ENCODE measurements around the gene UTS2.

UTS2 gene

DNA sequence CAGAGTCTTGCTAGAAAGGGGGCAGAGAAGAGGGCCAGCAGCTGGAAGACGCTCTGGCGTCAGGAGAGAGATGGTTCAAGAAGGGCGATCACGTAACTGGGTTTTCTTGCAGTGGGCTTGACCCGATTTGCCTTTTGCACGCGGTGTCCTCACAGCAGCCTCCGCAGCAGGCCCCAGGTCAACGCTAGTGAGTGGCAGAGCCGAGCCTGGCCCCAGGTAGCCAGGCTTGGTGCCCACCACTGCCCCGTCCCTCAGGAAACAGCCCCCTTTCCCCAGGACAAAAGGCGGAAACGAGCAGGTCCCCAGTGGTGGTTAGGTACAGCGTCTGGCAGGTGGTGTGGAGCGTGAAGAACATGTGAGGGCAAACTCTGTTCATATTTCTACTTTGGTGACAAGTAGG lies 8.6 kb upstream of the UTS2 start:
- TF ChIP-seq POLR2AphosphoS5 (IDR thresholded peaks at IDR 0.05; ENCODE audit: low read depth, low read length) = no peak
- TF ChIP-seq TAF1 (IDR thresholded peaks at IDR 0.05; ENCODE audit: borderline replicate concordance, low read depth, low read length) = no peak
- no peak for TF ChIP-seq POLR2A (IDR thresholded peaks at IDR 0.05; ENCODE audit: low read depth, low read length)
- no peak for DNase-seq (ENCODE audit: insufficient read length)
- FAIRE-seq = no peak

DNA sequence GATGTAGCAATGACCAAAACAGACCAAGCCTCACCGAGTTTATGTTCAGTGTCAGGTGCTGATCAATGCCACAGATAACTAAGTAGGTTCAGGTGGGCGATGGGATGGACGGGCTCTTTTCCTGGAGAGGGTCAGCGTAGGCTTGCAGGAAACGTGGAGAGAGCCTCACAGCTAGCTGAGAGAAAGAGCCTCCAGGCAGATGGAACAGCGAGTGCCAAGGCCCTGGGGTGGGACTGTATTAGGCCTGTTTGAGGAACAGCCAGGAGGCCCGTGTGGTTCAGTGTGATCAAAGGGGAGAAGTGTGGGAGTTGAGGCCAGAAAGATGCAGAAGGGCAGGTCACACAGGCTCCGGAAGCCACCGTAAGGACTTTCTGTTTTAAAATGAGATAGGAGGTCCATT lies 7.3 kb upstream of the UTS2 start:
- FAIRE-seq (no peak), DNase-seq (ENCODE audit: insufficient read length) (no peak)
- TF ChIP-seq TAF1 (IDR thresholded peaks at IDR 0.05; ENCODE audit: borderline replicate concordance, low read depth, low read length) = no peak
- no peak for TF ChIP-seq POLR2AphosphoS5 (IDR thresholded peaks at IDR 0.05; ENCODE audit: low read depth, low read length)
- no peak for TF ChIP-seq POLR2A (IDR thresholded peaks at IDR 0.05; ENCODE audit: low read depth, low read length)

DNA sequence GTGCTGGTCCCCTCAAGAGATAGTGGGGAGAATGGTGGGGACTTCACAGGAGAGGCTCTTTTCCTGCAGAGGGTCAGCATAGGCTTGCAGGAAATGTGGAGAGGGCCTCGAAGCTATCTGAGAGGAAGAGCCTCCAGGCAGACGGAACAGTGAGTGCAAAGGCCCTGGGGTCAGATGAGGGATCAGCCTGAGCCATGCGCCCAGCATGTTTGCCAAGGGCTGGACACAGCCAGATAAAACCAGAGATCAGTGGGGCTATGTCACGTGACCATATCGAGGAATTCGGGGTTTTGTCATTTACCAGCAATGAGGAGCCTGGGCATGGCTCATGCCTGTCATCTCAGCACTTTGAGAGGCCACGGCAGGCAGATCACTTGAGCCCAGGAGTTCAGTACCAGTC lies 6.5 kb upstream of the UTS2 start:
- TF ChIP-seq POLR2AphosphoS5 (IDR thresholded peaks at IDR 0.05; ENCODE audit: low read depth, low read length) (no peak), TAF1 (IDR thresholded peaks at IDR 0.05; ENCODE audit: borderline replicate concordance, low read depth, low read length) (no peak), POLR2A (IDR thresholded peaks at IDR 0.05; ENCODE audit: low read depth, low read length) (no peak)
- no peak for FAIRE-seq

DNA sequence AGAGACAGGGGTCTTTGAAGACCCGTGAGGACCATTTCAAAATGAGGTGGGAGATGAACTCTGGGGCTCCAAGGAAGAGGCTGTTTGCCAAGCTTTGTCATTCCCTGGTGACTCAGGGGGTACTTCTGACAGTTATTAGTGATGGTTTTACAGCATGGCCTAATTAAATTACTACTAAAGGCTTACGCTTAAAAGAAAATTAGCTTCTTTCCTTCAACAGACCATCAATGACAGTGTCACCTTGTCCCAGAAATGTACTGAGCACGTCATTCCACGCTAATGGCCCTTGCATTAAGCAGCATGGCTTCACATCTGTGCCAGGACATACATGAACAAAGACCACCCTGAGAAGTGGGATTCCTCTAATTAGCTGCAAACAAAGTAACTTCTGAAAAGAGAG lies 5.1 kb upstream of the UTS2 start:
- TF ChIP-seq TAF1 (IDR thresholded peaks at IDR 0.05; ENCODE audit: borderline replicate concordance, low read depth, low read length) (no peak), POLR2A (IDR thresholded peaks at IDR 0.05; ENCODE audit: low read depth, low read length) (no peak), POLR2AphosphoS5 (IDR thresholded peaks at IDR 0.05; ENCODE audit: low read depth, low read length) (no peak)
- no peak for FAIRE-seq
- DNase-seq (ENCODE audit: insufficient read length) = no peak

More for the DNA sequence above, 6.5 kb upstream of the UTS2 start:
- DNase-seq (ENCODE audit: insufficient read length) = no peak

DNA sequence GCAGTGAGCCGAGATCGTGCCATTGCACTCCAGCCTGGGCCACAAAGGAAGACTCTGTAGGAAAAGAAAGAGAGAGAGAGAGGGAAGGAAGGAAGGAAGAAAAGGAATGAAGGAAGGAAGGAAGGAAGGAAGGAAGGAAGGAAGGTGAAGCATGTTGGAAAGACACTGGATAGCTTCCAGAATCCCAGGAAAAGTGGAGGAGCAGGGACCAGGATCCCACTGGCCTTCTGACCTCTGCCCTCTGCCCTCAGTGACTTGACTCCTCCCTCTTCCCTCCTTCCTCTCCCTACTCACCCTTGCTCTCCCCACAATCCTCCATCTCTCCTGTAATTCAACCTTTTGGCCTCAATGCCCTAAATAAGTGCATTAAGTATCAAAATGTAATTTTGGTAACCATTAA lies 4.1 kb upstream of the UTS2 start:
- TF ChIP-seq POLR2AphosphoS5 (IDR thresholded peaks at IDR 0.05; ENCODE audit: low read depth, low read length) (no peak), POLR2A (IDR thresholded peaks at IDR 0.05; ENCODE audit: low read depth, low read length) (no peak), TAF1 (IDR thresholded peaks at IDR 0.05; ENCODE audit: borderline replicate concordance, low read depth, low read length) (no peak)
- FAIRE-seq (no peak), DNase-seq (ENCODE audit: insufficient read length) (no peak)

DNA sequence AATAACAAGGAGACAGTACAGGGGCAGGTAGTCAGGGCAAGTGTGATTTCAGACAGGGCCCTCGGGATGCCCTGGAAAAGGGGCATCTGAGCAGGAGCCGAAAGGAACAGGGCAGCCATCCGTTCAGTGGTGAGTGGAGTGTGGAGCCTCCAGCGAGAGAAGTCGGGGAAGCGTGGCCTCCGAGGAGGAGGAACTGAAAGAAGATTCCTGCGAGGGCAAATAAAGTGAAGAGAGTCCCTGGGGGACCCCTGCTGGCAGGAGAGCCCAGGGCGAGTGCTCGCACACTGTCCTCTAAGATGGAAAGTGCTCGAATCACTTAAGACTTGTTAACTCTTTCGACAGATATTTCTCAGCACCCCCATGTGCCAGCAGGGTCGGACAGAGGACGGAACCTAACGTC lies 3.5 kb upstream of the UTS2 start:
- TF ChIP-seq POLR2A (IDR thresholded peaks at IDR 0.05; ENCODE audit: low read depth, low read length) = no peak
- no peak for TF ChIP-seq TAF1 (IDR thresholded peaks at IDR 0.05; ENCODE audit: borderline replicate concordance, low read depth, low read length)
- no peak for TF ChIP-seq POLR2AphosphoS5 (IDR thresholded peaks at IDR 0.05; ENCODE audit: low read depth, low read length)
- FAIRE-seq = no peak
- DNase-seq (ENCODE audit: insufficient read length) = no peak

DNA sequence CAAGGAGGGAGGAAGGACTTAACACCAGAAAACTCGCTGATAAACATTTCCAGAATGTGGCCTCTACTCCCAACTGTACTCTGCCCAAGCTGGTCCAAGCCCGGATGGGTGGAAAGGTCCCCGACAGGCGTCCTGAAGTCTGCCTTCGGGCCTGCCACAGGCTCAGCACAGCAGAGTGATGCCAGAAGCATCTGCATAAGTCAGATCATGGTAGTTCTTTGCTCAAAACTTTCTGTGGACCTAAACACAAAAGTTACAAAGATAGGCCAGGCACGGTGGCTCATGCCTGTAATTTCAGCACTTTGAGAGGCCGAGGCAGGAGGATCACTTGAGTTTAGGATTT lies 790 bp upstream of the UTS2 start:
- no peak for FAIRE-seq
- no peak for DNase-seq (ENCODE audit: insufficient read length)
- TF ChIP-seq POLR2A (IDR thresholded peaks at IDR 0.05; ENCODE audit: low read depth, low read length) = no peak
- no peak for TF ChIP-seq TAF1 (IDR thresholded peaks at IDR 0.05; ENCODE audit: borderline replicate concordance, low read depth, low read length)
- TF ChIP-seq POLR2AphosphoS5 (IDR thresholded peaks at IDR 0.05; ENCODE audit: low read depth, low read length) = no peak

DNA sequence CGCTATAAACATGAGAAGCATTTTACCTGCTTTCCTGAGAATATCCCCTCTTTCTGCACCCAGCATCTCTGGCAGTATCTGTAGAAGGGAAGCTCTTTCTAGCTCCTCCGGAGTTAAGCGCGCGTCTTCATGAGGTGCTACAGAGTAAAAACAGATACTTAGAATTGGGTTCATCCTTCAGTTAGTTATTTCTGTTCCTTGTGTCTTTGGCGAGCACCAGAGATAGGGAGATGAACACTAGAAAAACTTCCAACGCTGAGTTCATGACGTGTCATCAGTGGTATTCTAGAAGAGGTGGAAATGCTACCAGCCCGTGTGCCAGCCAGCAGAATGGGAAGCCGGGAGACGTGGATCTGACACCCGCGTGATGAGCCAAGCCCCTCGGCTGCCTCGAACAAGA lies 2.1 kb downstream of the UTS2 start:
- TF ChIP-seq POLR2AphosphoS5 (IDR thresholded peaks at IDR 0.05; ENCODE audit: low read depth, low read length) = no peak
- TF ChIP-seq TAF1 (IDR thresholded peaks at IDR 0.05; ENCODE audit: borderline replicate concordance, low read depth, low read length) = no peak
- TF ChIP-seq POLR2A (IDR thresholded peaks at IDR 0.05; ENCODE audit: low read depth, low read length) = no peak
- DNase-seq (ENCODE audit: insufficient read length) = no peak
- no peak for FAIRE-seq

DNA sequence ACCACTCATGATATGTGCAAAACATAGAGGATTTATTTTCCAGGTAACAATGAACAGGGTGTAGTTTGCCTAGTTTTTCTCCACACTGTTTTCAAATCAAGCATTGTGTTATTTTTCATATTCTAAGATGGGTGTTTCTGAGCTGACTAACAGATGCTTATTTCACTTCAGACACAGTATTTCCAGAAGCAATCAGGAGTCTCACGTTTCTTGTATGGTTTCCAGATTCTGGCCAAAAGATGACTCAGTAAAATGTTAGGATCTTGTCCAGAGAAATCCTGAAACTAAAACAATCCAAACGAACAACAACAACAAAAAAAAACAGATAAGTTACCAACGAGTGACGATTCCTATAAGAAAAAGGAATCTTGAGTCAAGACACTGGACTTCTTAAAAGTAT lies 5.3 kb downstream of the UTS2 start:
- no peak for FAIRE-seq
- TF ChIP-seq POLR2AphosphoS5 (IDR thresholded peaks at IDR 0.05; ENCODE audit: low read depth, low read length) (no peak), POLR2A (IDR thresholded peaks at IDR 0.05; ENCODE audit: low read depth, low read length) (no peak), TAF1 (IDR thresholded peaks at IDR 0.05; ENCODE audit: borderline replicate concordance, low read depth, low read length) (no peak)
- no peak for DNase-seq (ENCODE audit: insufficient read length)

DNA sequence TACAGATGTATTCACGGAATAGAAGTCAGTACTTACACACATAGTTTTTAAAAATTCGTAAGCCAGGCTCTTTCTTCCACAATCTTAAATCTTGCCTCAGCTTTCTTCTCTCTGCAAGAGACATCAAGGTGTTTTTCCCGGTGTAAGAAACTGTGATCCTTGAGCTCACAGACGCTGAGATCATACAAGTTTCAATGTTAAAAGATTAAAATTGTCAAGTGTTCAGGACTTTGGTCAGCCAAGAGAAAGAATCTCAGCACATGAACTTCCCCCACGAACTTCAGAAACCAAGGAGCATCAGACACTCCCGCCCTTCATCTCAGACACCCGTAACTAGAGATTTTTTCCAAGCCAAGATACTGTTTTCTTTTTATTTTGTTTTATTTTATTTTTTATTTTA lies 6.2 kb downstream of the UTS2 start:
- DNase-seq (ENCODE audit: insufficient read length) = no peak
- no peak for TF ChIP-seq POLR2A (IDR thresholded peaks at IDR 0.05; ENCODE audit: low read depth, low read length)
- TF ChIP-seq TAF1 (IDR thresholded peaks at IDR 0.05; ENCODE audit: borderline replicate concordance, low read depth, low read length) = no peak
- TF ChIP-seq POLR2AphosphoS5 (IDR thresholded peaks at IDR 0.05; ENCODE audit: low read depth, low read length) = no peak
- no peak for FAIRE-seq

DNA sequence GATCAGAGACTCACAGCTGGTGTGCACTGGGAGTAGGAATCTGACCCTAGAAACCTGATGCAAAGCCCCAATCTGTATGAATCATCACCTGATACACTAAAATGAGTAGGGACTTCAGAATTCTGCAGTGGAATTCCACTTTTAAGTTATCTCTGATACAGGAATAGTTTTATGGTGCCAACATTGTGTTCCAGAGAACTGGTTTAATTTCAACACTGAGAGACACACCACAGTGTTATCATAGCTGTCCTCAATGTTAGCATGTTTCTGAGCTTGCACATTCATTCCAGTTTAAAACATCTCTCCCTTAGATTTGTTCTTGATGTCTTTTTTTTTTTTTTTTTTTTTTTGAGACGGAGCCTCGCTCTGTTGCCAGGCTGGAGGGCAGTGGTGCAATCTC lies 7.1 kb downstream of the UTS2 start:
- TF ChIP-seq POLR2AphosphoS5 (IDR thresholded peaks at IDR 0.05; ENCODE audit: low read depth, low read length) (no peak), TAF1 (IDR thresholded peaks at IDR 0.05; ENCODE audit: borderline replicate concordance, low read depth, low read length) (no peak), POLR2A (IDR thresholded peaks at IDR 0.05; ENCODE audit: low read depth, low read length) (no peak)
- FAIRE-seq (no peak), DNase-seq (ENCODE audit: insufficient read length) (no peak)

DNA sequence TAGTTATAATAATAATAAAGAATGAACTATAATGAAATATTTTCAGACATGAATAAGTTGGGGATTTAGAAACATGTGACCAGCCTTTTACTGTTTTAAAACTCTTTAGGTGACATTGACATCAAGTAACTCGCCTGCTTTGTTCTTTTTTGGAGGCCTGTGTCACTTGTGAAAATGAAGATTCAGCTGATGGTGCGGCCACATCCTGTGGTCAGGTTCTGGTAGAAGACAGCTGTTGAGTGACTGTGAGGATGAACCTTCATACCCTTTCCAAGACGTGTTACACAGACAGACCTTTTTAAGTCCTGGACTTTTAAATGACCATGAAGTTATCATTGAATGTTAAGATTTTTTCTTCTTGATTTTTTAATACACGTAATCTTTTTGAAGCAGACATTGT lies 10.3 kb downstream of the UTS2 start:
- no peak for TF ChIP-seq TAF1 (IDR thresholded peaks at IDR 0.05; ENCODE audit: borderline replicate concordance, low read depth, low read length)
- TF ChIP-seq POLR2AphosphoS5 (IDR thresholded peaks at IDR 0.05; ENCODE audit: low read depth, low read length) = no peak
- no peak for TF ChIP-seq POLR2A (IDR thresholded peaks at IDR 0.05; ENCODE audit: low read depth, low read length)
- no peak for FAIRE-seq
- no peak for DNase-seq (ENCODE audit: insufficient read length)

DNA sequence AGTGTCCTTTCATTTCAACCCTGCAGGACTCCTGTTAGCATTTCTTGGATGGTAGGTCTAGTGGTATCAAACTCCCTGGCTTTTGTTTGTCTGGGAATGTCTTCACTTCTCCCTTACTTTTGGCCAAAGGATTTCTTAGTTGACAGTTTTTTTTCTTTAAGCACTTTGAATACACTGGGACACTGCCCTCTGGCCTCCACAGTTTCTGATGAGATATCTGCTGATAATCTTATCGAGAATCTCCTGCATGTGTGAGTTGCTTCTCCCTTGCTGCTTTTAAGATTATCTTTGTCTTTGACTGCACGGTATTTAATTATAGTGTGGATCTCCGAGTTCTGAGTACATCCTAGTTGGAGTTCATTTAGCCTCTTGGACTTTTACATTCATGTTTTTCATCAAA lies 13.3 kb downstream of the UTS2 start:
- FAIRE-seq (no peak), DNase-seq (ENCODE audit: insufficient read length) (no peak)
- TF ChIP-seq POLR2AphosphoS5 (IDR thresholded peaks at IDR 0.05; ENCODE audit: low read depth, low read length) = no peak
- no peak for TF ChIP-seq TAF1 (IDR thresholded peaks at IDR 0.05; ENCODE audit: borderline replicate concordance, low read depth, low read length)
- no peak for TF ChIP-seq POLR2A (IDR thresholded peaks at IDR 0.05; ENCODE audit: low read depth, low read length)
